Measurements from ENCODE around the gene SLC41A3. TPM values are rescaled to one million over a fixed set of nuclear protein-coding genes. Genes with fewer than 3 reads are reported as not detected.

Gene SLC41A3
- total and polyA plus RNA-seq, 10 of the 15 experiments (the other 5 are each of a cell fraction or from before 2014, with no cell fraction given) = 8.3 to 29.5 (median 16.7) TPM

DNA sequence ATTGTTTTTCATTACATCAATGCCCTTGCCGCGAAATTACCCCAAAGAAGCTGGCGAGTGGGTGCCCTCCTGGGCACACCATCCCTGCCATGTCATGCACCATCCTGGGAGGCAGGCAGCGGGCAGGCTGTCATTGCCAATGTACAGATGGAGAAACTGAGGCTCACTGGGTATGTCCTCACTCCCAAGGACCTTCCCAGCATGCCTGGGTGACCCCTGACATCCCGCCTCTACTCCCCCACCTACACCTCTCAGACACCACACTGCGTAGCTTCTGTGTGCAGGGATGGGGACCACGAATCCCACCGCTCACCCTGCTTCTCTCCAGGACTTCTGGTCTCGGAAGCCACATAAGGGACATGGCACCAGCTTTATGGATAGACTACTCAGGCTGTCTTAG is 41.0 kb upstream of the SLC41A3 start:
- no peak overlapping the region for H3K4me3 ChIP-seq
- H3K36me3 ChIP-seq (ENCODE audit: control insufficient read depth in 2 of 2, insufficient read depth in 2 of 2, low read length in 1 of 2) = no peaks in the 10 kb centered on the region
- H3K4me1 ChIP-seq (ENCODE audit: control insufficient read depth, insufficient read depth, low read length) = no peaks in the 10 kb centered on the region
- no peak for FAIRE-seq
- RAD21 ChIA-PET (ENCODE audit: unreplicated experiment) = no interaction called here
- TF ChIP-seq RUNX3 (IDR thresholded peaks at IDR 0.05; ENCODE audit: low read length) = no peak
- TF ChIP-seq KDM1A (IDR thresholded peaks at IDR 0.05; ENCODE audit: borderline replicate concordance) = no peak
- ATAC-seq = no peak
- H3K4me2 ChIP-seq (ENCODE audit: control insufficient read depth, insufficient read depth) = no peak overlapping the region
- no peaks in the 10 kb centered on the region for H4K20me1 ChIP-seq (ENCODE audit: control insufficient read depth, insufficient read depth)
- POLR2A ChIA-PET = no interaction called here
- in situ Hi-C loops (cut with MboI) (no loop called here), intact Hi-C loops (cut with micrococcal nuclease; ENCODE audit: unreplicated experiment) (no loop called here)
- H3K27me3 ChIP-seq (replicated peaks in 1 of 2; ENCODE audit: control insufficient read depth in 2 of 2, insufficient read depth in 2 of 2, low read length in 1 of 2) = peaks cover 2% of the 10 kb centered on the region in 2 experiments; a peak in 2 of 4 replicates
- no peak overlapping the region for H2AFZ ChIP-seq (ENCODE audit: control insufficient read depth, low read depth, low read length)
- SMC1A ChIA-PET (ENCODE audit: uncharacterized antibody, unreplicated experiment) = no interaction called here
- H3K27ac ChIP-seq (ENCODE audit: control insufficient read depth, insufficient read depth) = no peak overlapping the region
- H3K79me2 ChIP-seq (ENCODE audit: control insufficient read depth, insufficient read depth, low read length) = no peaks in the 10 kb centered on the region
- H3K9me3 ChIP-seq (replicated peaks; ENCODE audit: control insufficient read depth, insufficient read depth, low read length) = no peaks in the 10 kb centered on the region
- DNase-seq (ENCODE audit: low read depth, low spot score) = no peak
- BruUV-seq (replicated peaks) = no TSS peak
- CTCF ChIA-PET = no interaction called here
- no peak overlapping the region for H3K9ac ChIP-seq (ENCODE audit: control insufficient read depth, insufficient read depth, low read length)
- 43% methylated on average over 9 of the region's 9 CpGs for WGBS (ENCODE audit: insufficient coverage, insufficient replicate concordance, low lambda C conversion rate, missing lambda C conversion rate)

DNA sequence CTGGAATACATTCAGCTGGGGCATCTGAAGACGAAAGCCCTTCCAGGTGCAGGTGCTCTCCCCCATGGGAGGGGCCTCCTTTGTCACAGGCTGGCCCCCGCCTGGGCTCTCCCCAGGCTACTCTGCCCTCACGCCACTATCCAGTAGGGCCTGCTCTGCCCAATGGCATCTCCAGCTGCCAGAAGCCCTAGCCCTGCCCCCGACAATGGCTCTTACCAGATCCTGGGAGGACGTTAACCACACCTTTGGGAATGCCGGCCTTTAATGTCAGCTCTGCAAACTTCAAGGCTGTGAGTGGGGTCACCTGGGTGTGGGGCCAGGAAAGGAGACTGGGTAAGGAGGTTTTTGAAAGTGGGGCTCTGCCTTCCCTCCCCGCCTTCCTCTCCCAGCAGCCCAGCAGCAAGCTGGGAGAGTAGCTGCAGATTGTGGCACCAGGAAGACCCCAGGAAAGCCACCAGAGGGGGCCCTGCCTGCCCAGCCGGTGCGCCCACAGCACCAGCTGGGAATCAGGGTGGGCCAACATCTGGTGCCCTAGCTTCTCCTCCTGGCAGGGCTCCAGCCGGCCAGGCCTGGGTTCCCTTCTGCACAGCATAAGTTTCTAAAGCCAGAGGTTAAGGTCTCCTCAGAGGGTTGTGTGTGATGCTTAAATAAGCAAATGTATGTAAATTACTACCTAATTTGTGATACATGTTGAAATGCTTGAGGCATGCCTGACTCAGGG is 40.4 kb upstream of the SLC41A3 start:
- H3K4me2 ChIP-seq (ENCODE audit: control insufficient read depth, insufficient read depth) = no peak overlapping the region
- in situ Hi-C loops (cut with MboI) (no loop called here), intact Hi-C loops (cut with micrococcal nuclease; ENCODE audit: unreplicated experiment) (no loop called here)
- ATAC-seq (no peak), DNase-seq (ENCODE audit: low read depth, low spot score) (no peak), FAIRE-seq (no peak)
- no peaks in the 10 kb centered on the region for H3K9me3 ChIP-seq (replicated peaks; ENCODE audit: control insufficient read depth, insufficient read depth, low read length)
- no peak overlapping the region for H2AFZ ChIP-seq (ENCODE audit: control insufficient read depth, low read depth, low read length)
- POLR2A ChIA-PET = no interaction called here
- peaks cover under 1 to 2% of the 10 kb centered on the region in 2 experiments; a peak in 1 of 4 replicates for H3K27me3 ChIP-seq (replicated peaks in 1 of 2; ENCODE audit: control insufficient read depth in 2 of 2, insufficient read depth in 2 of 2, low read length in 1 of 2)
- no peaks in the 10 kb centered on the region for H3K79me2 ChIP-seq (ENCODE audit: control insufficient read depth, insufficient read depth, low read length)
- H3K4me3 ChIP-seq = no peak overlapping the region
- CTCF ChIA-PET = no interaction called here
- H3K27ac ChIP-seq (ENCODE audit: control insufficient read depth, insufficient read depth) = no peak overlapping the region
- no peaks in the 10 kb centered on the region for H4K20me1 ChIP-seq (ENCODE audit: control insufficient read depth, insufficient read depth)
- H3K36me3 ChIP-seq (ENCODE audit: control insufficient read depth in 2 of 2, insufficient read depth in 2 of 2, low read length in 1 of 2) = no peaks in the 10 kb centered on the region
- H3K9ac ChIP-seq (ENCODE audit: control insufficient read depth, insufficient read depth, low read length) = no peak overlapping the region
- no TSS peak for BruUV-seq (replicated peaks)
- 15% methylated on average over 10 of the region's 10 CpGs for WGBS (ENCODE audit: insufficient coverage, insufficient replicate concordance, low lambda C conversion rate, missing lambda C conversion rate)
- RAD21 ChIA-PET (ENCODE audit: unreplicated experiment) = no interaction called here
- no peaks in the 10 kb centered on the region for H3K4me1 ChIP-seq (ENCODE audit: control insufficient read depth, insufficient read depth, low read length)
- SMC1A ChIA-PET (ENCODE audit: uncharacterized antibody, unreplicated experiment) = no interaction called here
- TF ChIP-seq, protein P1, sequence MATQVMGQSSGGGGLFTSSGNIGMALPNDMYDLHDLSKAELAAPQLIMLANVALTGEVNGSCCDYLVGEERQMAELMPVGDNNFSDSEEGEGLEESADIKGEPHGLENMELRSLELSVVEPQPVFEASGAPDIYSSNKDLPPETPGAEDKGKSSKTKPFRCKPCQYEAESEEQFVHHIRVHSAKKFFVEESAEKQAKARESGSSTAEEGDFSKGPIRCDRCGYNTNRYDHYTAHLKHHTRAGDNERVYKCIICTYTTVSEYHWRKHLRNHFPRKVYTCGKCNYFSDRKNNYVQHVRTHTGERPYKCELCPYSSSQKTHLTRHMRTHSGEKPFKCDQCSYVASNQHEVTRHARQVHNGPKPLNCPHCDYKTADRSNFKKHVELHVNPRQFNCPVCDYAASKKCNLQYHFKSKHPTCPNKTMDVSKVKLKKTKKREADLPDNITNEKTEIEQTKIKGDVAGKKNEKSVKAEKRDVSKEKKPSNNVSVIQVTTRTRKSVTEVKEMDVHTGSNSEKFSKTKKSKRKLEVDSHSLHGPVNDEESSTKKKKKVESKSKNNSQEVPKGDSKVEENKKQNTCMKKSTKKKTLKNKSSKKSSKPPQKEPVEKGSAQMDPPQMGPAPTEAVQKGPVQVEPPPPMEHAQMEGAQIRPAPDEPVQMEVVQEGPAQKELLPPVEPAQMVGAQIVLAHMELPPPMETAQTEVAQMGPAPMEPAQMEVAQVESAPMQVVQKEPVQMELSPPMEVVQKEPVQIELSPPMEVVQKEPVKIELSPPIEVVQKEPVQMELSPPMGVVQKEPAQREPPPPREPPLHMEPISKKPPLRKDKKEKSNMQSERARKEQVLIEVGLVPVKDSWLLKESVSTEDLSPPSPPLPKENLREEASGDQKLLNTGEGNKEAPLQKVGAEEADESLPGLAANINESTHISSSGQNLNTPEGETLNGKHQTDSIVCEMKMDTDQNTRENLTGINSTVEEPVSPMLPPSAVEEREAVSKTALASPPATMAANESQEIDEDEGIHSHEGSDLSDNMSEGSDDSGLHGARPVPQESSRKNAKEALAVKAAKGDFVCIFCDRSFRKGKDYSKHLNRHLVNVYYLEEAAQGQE (IDR thresholded peaks at IDR 0.05; ENCODE audit: low read depth, low read length) = no peak
- TF ChIP-seq KDM1A (IDR thresholded peaks at IDR 0.05; ENCODE audit: borderline replicate concordance) (no peak), RCOR1 (conservative IDR thresholded peaks at IDR 0.05; ENCODE audit: low read depth, low read length) (no peak), RAD21 (IDR thresholded peaks at IDR 0.05; ENCODE audit: insufficient read depth, low read depth, low read length) (no peak), YBX1 (IDR thresholded peaks at IDR 0.05) (no peak), RUNX3 (IDR thresholded peaks at IDR 0.05; ENCODE audit: low read length) (no peak), RB1 (IDR thresholded peaks at IDR 0.05; ENCODE audit: borderline replicate concordance) (no peak), TCF3 (IDR thresholded peaks at IDR 0.05; ENCODE audit: borderline replicate concordance, insufficient read depth, low read depth, low read length) (no peak), ATF7 (IDR thresholded peaks at IDR 0.05; ENCODE audit: low read depth) (no peak)
- TF ChIP-seq, protein P2, sequence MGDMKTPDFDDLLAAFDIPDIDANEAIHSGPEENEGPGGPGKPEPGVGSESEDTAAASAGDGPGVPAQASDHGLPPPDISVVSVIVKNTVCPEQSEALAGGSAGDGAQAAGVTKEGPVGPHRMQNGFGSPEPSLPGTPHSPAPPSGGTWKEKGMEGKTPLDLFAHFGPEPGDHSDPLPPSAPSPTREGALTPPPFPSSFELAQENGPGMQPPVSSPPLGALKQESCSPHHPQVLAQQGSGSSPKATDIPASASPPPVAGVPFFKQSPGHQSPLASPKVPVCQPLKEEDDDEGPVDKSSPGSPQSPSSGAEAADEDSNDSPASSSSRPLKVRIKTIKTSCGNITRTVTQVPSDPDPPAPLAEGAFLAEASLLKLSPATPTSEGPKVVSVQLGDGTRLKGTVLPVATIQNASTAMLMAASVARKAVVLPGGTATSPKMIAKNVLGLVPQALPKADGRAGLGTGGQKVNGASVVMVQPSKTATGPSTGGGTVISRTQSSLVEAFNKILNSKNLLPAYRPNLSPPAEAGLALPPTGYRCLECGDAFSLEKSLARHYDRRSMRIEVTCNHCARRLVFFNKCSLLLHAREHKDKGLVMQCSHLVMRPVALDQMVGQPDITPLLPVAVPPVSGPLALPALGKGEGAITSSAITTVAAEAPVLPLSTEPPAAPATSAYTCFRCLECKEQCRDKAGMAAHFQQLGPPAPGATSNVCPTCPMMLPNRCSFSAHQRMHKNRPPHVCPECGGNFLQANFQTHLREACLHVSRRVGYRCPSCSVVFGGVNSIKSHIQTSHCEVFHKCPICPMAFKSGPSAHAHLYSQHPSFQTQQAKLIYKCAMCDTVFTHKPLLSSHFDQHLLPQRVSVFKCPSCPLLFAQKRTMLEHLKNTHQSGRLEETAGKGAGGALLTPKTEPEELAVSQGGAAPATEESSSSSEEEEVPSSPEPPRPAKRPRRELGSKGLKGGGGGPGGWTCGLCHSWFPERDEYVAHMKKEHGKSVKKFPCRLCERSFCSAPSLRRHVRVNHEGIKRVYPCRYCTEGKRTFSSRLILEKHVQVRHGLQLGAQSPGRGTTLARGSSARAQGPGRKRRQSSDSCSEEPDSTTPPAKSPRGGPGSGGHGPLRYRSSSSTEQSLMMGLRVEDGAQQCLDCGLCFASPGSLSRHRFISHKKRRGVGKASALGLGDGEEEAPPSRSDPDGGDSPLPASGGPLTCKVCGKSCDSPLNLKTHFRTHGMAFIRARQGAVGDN (IDR thresholded peaks at IDR 0.05) = no peak
